HG02678 (cell line): ENCODE data around the gene MANF.
"Not testable (repeated sequence)": the region's sequence is repeated elsewhere in the genome, so short reads cannot be mapped to it uniquely, and the experiment has no call there.

Experiments used
- ATAC-seq: cut with Tn5 transposase; IDR thresholded peaks from one replicate; pipeline ENCODE4 v1.9.1; 2021; ENCODE audit warnings: mild to moderate bottlenecking, moderate library complexity; ENCODE audit not compliant: unreplicated experiment

The MANF gene

DNA sequence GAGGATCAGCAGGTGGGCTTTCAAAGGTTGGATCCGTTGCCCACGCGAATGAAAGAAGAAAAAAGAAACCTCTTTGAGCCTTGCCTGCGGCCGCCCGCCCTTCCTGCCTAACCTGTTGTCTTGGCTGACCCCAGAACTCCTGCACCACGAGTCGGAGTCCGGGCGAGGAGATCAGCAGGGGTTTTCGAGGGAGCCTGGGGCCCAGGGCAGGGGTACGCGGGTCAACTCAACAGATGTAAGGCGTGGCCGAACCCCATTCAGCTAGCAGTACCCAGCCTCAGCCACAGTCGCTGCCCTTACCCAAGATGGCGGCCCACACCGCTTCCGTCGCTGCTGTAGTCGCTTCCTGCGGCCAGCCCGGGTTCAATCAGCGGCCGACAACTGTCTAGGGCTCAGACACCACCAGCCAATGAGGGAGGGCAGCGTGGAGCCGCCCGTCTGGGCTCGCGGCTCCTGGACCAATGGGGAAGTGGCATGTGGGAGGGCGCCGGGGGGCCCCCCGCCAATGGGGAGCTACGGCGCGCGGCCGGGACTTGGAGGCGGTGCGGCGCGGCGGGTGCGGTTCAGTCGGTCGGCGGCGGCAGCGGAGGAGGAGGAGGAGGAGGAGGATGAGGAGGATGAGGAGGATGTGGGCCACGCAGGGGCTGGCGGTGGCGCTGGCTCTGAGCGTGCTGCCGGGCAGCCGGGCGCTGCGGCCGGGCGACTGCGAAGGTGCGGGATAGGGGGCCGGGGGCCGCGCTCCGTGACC lies at the start of gene MANF:
MANF (plus strand) TSS at position 566 of the 748 bp plus-strand sequence; CDS start at position 618, 52 bp downstream.
- peak; percentile 98 for ATAC-seq

DNA sequence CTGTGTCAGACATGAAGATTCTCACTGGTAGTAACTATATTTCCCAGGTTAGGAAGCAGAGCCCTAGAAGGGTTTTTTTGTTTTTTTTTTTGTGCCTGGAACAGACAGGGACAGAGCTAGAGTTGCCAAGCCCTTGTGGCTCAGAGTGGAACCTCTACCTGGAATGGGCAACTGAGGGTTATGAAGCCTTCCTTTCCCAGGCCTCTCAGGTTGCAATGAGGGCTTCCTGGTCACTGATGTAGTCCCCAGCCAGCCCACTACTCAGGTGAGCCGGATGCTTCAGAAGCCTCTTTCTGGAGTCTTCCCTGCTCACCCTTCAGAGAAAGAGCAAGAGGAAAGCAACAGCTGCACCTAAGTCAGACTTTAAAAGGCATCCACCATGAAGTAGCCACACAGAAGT lies 48.8 kb upstream of the MANF start:
- ATAC-seq: no peak

DNA sequence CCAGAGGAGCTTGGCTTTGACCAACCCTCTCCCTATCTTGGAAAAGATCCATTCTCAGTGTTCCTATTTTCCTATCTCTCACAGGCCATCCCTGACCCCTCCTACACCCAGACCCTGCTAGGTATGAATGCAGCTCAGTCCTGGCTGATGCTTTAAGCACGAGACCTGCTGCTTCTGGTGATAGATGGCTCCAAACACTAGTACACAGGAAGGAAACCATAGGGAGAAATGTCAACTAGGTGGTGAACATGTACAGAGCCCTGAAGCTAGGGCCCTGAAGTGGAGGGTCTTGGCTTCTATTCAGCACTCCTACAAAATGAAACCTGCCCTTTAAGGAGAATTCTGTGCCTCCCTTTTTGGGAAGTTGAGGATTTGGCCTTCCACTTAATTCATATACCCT lies 47.4 kb upstream of the MANF start:
- ATAC-seq: no peak

DNA sequence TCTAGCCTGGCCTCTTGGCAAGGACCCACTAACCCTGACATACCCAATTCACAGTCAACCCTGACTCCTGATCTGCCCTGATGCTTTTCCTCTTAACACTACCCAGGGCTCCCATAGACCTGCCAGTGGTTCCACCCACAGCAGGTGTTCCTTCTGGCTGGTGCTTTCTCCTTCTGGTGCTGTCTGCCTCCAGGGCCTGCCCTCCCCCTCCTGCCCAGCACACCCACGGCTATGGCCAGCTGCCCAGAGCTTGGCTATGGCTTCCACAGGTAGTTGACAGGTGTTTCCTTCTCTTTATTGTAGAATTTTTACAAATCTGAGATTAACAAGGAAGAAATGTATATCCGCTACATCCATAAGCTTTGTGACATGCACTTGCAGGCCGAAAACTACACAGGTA lies 46.5 kb upstream of the MANF start:
- no peak for ATAC-seq

DNA sequence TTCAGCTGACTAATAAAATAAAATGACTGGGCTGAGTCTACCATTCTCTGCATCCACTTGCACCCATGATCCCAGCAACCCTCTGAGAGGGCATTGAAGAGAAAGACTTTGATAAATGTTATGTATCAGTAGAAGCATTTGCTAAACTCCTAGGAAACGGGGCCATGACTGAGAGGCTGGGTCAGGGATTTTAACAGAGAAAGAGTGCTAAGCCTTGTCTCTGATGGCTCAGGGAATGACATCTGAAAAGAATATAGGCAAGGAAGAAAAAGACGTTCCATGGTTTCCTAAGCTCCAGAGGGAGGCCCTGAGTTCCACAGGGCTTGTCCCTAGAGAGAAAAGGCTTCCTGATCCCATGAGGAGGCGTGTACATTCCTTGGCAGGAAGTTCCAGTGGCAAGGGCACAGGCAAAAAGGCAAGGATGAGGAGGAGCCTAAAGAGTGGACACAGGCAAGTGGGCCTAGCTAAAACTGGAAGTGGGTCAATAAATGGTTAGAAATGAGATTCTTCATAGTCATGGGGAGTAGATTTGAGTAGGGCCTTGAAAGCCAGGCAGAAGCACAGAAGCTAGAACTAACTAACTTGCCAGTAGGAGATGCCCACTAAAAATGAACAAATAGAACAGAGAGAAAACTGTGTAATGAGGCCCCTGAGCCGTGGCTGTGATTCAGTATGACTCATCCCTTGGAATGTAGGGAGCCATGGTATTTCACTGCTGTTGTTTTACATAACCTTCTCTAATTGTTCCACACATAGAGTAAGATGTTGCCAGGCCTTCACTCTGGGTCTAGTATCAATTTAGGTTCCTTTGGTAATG lies 44.9 kb upstream of the MANF start:
- ATAC-seq: no peak

DNA sequence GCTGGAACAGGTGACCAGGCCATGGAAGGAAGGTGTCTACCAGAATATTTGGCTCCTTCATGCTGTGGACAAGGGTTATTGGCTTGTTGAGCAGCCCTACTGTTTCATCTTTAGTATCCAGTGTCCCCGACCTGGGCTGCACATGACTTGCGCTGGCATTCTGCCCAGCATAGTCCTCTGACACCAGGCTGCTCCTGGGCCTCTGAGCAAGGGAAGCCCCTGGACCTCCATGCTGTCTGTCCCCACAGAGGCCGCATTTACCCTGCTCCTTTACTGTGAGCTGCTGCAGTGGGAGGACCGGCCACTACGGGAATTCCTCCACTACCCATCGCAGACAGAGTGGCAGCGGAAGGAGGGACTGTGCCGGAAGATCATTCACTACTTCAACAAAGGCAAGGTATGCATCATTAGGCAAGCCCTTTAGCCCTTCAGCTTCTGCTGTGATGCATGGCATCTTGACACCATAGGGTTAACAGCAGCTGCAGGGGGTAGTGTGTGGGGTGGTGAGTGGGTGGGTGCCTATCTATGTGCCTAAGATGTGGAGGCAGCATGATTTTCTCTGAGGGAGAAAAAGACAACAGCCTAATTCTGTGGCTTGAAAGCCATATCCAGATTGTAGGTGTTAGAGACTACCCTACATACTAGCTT lies 44.0 kb upstream of the MANF start:
- ATAC-seq: no peak

DNA sequence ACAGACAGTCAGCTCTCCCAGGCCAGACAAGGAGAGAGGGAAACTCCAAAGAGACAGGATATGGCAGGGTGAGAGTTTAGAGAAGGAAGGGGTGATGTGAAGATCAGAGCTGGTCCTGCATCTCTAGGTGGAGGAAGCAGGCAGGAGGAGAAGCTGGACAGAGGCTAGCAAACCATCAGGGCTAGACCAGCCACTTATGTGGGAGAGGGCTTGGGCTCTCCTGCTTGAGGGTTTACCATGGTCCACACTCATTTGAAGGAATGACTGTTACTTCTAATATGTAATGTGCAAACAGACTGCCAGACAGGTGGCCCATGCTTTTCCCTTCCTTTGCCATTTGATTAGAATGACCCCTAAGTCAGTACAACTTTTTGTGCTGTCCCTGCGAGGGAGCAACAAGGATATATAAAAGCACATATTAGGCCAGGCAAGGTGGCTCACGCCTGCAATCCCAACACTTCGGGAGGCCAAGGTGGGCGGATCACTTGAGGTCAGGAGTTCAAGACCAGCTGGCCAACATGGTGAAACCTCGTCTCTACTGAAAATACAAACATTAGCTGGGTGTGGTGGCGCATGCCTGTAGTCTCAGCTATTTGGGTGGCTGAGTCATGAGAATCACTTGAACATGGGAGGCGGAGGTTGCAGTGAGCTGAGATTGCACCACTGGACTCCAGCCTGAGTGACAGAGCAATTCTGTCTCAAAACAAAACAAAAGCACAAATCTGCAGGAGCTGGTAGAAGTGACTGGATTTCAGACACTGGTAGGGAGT lies 41.0 kb upstream of the MANF start:
- no peak for ATAC-seq

DNA sequence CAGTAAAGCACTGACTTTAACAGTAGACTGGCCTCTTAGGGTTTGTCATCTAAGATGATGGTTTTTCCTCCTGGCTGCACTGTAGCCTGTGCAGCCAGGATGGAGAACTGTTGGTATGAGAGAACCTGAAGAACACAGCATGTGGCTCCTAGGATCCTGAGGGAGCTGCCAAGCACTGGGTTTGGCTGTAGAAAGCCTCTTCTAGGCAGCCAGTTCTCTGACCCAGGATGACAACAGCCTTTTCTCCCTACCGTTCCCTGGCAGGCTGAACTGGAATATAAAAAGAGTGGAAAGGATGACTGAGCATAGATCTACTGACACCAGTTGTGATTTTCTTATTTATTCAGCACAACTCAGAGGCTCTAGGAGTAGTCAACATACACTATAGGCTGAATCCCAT lies 34.3 kb upstream of the MANF start:
- ATAC-seq: no peak

DNA sequence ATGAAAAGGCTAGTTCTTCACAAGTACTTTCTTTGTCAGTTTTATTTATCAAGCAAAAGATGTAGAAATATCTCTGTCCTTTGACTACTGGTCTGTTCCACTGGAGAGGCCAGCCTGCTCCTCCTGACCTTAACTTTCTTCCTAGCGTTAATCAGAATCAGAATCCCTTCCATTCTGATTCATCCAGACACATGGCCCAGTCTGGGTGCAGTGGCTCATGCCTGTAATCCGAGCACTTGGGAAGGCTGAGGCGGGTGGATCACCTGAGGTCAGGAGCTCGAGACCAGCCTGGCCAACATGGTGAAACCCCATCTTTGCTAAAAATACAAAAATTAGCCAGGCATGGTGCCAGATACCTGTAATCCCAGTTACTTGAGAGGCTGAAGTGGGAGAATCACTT lies 32.0 kb upstream of the MANF start:
- no peak for ATAC-seq

DNA sequence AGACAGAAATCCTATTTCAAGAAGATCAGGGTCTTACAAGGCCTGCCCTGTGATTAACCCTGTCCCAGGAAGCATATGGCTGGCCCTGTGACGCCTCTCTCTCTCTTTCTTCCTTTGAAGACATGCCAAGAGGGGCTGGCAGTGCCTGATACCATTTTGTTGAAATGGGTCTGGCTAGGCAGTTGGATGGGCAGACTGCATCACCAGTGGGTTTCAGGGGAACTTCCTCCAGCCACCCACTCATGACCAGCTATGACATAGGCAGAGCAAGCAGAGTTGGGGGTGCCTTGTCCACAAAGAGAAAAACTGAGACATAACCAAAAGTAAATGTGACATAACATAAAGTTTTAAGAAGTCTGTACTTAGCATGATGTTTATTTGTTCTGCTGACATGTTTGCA lies 31.4 kb upstream of the MANF start:
- no peak for ATAC-seq

DNA sequence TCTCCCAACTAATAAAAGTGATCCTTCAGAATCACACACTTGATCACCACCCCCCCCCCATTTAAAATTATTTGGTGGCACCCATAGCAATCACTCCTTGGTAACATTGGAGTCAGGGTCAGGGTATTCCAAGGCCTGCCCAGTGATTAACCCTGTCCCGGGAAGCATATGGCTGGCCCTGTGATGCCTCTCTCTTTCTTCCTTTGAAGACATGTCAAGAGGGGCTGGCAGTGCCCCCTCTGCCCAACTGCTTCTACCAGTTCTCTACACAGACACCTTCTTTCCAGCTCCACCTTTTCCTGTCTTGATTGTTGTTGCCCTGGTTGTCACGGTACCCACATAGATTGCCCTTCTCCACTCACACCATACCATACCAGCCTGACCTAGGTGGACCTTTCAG lies 30.9 kb upstream of the MANF start:
- ATAC-seq: no peak

DNA sequence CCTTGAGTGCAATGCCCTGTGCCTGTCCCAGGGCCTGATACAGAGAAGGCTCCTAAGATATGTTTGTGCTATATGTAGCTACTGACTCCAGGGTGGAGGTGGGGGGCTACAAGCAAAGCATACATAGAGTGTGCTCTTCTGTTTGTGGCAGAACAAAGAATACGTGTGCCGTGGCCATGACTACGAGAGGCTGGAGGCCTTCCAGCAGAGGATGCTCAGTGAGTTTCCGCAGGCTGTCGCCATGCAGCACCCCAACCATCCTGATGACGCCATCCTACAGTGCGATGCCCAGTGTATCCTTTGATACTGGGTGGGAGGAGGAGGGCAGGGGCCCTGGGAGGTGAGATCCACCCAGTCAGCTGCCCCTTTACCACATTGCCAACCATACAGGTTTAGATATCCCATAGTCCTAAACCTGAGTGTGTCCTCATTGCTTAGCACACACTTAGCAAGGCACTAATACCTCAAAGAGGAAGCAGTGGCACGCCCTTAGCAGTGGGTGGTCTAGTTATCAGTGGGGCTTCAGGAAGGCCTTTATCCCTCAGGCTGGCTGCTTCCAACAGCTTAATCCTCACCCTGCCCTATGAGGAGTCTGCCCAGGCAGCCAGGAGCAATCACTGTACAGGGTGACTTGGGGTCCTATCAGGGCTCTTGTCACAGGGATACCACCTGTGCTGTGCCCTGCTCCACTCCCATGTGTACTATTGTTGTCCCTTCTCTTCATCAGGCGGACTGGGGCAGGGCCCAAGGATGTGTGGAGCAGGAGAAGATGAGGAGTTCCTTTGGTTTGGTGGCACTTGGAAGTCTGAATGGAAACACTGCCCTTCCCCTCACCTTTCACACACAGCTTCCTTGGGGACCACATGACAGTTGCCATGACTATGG lies 30.1 kb upstream of the MANF start:
- ATAC-seq: no peak

DNA sequence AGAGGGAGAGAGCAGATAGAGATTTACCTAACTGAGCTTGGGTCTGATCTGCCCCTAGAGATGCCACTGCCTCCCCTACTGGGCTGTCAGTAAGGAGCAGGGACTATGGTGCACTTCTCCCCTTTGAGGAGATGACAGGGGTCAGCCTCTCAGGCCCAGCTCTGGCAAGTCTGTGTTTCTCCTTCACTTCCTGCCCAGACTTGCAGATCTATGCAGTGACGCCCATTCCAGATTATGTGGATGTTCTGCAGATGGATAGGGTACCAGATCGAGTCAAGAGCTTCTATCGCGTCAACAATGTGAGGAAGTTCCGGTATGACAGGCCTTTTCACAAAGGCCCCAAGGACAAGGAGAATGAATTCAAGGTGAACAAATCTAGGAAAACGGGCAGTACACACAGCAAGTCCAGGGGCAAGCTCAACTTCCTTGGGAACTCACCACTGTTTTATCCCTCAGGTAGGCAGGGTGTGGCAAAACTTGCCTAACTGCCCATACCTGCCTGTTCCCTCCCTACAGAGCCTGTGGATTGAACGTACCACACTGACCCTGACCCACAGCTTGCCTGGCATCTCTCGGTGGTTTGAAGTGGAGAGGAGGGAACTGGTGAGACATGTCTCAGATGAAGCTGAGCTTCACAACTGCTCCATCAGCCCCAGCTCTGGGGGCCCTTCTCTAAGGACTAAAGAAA lies 29.1 kb upstream of the MANF start:
- ATAC-seq: no peak

DNA sequence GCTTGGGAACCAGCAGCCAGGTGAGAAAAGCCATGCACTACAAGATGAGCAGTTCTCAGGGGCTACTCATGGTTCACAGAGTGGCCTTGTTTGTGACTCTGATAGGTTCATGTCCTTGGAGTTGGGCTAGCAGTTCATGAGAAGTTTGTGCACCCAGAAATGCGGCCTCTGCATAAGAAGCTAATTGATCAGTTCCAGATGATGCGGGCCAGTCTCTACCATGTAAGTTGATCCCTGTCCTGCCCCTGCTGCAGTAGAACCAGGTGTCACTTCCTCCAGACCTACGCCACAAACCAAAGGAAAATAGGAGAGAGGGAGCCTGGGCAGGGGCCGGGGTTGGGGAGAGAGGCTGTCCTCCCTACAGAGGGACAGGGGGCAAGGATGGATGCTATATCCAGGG lies 27.2 kb upstream of the MANF start:
- no peak for ATAC-seq

DNA sequence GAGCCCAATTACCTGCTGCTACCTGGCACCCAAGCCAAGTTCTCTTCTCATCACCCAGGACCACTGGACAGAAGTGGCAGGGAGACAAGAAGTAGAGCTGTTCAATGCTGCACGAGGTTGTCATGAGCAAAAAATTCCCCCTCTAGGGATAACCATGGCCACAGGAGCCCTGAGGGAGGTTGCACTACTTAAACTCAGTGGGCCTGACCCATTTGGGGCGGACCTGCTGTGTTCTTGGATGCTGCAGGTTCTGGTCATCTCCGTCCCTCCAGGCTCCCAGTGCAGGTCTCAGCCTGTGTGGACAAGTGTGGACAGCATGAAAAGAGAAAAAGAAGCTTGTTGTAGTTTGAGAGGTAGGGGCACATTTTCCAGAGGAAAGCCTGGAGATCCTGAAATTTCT lies 26.1 kb upstream of the MANF start:
- no peak for ATAC-seq

DNA sequence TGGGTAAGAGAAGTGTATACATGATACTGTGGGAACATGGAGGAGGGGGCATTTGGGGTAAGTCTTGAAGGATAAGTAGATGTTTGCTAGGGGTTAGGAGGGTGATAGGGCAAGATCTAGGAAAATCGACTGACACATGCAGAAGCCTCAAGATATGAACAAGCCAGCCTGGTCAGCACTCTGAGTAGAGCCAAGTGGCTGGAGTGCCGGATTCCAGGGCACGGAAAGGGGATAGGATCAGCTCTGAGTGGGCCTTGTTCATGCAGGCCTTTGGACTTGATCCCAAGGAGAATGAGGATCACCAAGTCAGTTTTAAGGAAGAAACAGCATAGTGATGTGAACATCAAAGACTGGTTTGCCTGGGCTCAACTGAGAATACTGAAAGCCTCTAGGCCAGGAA lies 24.3 kb upstream of the MANF start:
- no peak for ATAC-seq

DNA sequence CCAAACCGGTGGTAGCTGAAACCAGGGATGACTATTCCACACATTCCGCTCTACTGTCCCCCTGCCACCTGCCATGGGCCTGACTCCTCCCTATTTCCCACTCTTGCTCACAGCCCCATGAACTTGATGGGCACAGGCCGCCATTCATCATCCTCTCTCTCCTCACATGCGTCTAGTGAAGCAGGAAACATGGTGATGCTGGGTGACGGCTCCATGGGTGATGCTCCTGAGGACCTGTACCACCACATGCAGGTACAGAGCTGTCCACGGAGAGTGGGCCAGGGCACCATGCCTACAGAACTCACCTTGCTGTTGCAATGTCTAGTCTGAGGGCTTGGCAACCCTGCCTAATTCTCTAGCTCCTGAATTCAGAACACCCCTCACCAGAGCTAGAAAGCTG lies 23.3 kb upstream of the MANF start:
- no peak for ATAC-seq

DNA sequence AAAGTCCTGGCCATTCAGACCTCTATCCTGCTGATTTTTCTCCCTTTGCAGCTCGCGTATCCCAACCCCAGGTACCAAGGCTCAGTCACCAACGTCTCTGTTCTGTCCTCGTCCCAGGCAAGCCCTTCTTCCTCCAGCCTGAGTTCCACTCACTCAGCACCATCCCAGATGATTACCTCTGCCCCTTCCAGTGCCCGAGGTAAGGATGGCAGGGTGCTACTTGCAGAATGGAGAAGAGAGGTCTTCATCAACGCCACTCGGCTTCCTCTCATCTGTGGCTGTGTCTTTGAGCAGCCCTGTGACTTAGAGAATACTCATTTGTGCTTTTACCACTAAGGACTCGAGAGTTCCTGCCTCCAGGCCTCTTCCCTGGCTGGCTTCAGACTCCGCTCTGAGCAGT lies 22.6 kb upstream of the MANF start:
- no peak for ATAC-seq

DNA sequence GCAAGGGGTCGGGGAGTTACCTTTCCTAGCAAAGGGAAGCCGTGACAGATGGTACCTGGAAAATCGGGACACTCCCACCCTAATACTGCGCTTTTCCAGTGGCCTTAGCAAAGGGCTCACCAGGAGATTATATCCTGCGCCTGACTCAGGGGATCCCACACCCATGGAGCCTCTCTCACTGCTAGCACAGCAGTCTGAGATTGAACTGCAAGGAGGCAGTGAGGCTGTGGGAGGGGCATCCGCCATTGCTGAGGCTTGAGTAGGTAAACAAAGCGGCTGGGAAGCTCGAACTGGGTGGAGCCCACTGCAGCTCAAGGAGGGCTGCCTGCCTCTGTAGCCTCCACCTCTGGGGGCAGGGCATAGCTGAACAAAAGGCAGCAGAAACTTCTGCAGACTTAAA lies 16.8 kb upstream of the MANF start:
- not testable (repeated sequence) for ATAC-seq
